ENCODE data around the gene CST3.
A peak's percentile ranks its signal among the peaks of the same experiment; 100 is the strongest.
"Not testable (repeated sequence)": the region's sequence is repeated elsewhere in the genome, so short reads cannot be mapped to it uniquely, and the experiment has no call there.

Gene CST3

DNA sequence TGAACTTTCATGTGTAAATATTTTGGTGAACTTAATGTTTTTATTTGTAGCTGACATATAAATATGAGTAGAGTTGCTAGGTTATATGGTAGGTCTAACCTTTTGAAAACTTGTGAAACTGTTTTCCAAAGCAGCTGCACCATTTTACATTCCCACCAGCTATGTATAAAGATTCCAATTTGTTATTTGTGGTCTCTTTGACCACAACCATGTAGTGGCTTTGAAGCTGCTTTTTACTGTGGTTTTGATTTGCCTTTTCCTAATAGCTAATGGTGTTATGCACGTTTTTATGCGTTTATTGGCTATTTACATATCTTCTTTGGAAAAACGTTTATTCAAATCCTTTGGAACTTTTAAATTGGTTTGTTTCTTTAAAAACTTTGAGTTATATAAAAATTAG is 10.3 kb downstream of the CST3 start:
- no peak for DNase-seq

- no peak for DNase-seq
These were observed 11.6 kb downstream of the CST3 start for GRCh38 chr20:23626040-23626620.

- no peak for DNase-seq
These were observed 12.4 kb downstream of the CST3 start for GRCh38 chr20:23625236-23625964.

- DNase-seq, result no peak
These were observed 13.4 kb downstream of the CST3 start for GRCh38 chr20:23624324-23624691.

DNA sequence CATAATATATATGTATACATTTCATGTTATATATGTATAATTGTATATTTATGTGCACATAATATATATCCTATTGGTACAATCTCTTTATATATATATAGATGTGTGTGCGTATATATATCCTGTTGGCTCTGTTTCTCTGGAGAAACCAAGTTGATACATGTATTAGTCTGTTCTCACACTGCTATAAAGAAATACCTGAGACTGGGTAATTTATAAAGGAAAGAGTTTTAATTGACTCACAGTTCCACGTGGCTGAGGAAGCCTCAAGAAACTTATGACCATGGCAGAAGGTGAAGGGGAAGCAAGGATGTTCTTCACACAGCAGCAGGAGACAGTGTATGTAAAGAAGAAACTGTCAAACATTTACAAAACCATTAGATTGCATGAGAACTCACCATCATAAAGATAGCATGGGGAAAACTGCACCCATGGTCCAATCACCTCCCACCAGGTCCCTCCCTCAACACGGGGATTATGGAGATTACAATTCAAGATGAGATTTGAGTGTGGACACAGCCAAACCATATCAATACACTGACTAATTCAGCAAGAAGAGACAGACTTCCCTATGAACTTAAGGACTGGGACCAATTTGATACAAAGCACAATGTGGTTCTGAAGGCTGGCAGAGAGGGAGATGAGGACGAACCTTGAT is 14.0 kb downstream of the CST3 start:
- no peak for DNase-seq

DNA sequence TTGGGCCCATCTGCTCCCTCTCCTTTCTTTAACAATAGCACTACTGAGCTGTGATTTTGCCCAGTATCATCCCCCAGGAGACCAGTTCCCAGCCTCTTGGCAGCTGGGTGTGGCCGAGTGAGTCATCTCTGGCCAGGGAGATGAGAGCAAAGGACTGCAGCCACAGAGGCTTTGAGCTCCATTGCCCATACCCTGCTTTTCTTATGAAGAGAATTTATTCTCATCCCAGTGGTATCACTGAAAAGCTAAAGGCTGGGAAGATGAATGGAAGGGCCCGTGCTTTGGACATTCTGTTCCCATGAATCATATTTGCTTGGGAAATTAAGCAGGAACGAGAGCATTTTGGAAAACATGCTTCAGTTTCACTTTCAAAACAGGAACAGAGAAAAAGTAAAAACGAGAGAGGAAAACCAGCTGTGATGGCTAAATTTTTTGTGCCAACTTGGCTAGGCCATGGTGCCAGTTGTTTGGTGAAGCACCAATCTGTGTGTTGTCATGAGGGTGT is 14.9 kb downstream of the CST3 start:
- no peak for DNase-seq

DNA sequence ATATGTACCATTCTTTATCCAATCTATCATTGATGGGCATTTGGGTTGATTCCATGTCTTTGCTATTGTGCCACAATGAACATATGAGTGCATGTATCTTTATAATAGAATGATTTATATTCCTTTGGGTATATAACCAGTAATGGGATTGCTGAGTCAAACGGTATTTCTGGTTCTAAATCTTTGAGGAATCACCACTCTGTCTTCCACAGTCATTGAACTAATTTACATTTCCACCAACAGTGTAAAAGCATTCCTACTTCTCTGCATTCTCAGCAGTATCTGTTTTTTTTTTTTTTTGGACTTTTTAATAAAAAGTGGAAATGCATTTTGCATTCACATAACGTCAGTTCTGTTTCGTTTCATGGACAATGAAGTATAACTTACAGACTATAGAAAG is 15.4 kb downstream of the CST3 start:
- not testable (repeated sequence) for DNase-seq

DNA sequence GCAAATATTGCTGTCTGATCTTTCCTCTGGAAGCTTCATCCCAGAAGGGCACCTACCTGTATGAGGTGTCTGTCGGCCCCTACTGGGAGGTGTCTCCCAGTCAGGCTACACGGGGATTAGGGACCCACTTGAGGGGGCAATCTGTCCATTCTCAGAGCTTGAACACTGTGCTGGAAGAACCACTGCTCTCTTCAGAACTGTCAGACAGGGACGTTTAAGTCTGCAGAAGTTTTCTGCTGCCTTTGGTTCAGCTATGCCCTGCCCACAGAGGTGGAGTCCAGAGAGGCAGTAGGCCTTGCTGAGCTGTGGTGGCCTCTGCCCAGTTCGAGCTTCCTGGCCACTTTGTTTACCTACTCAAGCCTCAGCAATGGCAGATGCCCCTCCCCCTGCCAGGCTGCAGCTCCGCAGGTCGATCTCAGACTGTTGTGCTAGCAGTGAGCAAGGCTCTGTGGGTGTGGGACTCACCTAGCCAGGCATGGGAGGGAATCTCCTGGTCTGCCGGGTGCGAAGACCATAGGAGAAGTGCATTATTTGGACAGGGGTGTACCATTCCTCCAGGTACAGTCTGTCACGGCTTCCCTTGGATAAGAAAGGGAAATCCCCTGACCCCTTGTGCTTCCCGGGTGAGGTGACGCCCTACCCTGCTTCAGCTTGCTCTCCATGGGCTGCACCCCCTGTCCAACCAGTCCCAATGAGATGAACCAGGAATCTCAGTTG is 16.9 kb downstream of the CST3 start:
- not testable (repeated sequence) for DNase-seq

DNA sequence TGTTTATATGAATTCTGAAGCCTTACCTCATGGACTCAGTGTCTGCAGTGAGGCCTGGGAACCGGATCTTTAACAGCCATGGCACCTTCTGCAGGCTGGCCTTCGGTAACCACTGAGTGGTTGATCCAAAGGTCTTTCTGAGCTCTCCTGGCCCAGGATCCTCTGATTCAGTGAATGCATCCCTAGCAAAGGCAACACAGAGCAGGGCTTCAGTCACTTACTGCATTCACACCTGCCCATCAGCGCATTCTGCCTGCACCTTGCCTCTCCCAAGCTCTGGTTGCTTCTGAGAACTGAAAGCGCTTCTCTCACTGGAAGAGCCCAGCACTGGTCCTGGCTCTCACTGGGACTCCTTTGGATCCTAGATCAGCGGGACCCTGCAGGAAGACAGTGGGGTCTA is 23.6 kb downstream of the CST3 start:
- no peak for DNase-seq

- DNase-seq, result no peak
These were observed 24.1 kb downstream of the CST3 start for GRCh38 chr20:23613676-23614075.

- no peak for DNase-seq
These were observed 25.4 kb downstream of the CST3 start for GRCh38 chr20:23612396-23612795.

DNA sequence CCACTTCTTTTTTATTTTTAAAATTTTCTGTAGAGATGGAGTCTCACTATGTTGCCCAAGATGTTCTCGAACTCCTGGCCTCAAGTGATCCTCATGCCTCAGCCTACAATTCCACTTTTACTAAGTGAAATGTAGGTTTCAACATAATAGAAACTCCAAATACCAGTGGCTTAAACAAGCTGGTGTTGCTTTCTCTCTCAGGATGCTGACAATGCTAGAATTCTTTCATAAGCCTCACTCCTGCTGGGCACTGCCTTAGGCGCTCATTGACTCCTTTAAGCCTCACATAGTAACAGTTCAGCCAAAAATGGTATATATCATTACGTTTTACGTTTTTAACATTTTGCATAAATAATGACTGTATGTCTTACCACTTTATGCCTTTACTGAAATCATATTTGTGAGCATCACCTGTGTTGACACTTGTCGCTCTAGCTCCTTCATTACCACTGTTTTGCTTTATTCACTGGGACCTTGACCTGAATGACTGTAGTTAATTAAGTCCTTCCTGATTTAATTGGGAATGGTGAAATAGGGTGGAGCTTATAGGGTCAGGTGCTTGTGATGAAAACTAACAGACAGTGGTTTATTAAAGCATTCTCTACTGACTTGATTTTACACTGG is 28.2 kb downstream of the CST3 start:
- DNase-seq, result no peak

- no peak for DNase-seq
These were observed 29.4 kb downstream of the CST3 start for GRCh38 chr20:23608251-23608846.

DNA sequence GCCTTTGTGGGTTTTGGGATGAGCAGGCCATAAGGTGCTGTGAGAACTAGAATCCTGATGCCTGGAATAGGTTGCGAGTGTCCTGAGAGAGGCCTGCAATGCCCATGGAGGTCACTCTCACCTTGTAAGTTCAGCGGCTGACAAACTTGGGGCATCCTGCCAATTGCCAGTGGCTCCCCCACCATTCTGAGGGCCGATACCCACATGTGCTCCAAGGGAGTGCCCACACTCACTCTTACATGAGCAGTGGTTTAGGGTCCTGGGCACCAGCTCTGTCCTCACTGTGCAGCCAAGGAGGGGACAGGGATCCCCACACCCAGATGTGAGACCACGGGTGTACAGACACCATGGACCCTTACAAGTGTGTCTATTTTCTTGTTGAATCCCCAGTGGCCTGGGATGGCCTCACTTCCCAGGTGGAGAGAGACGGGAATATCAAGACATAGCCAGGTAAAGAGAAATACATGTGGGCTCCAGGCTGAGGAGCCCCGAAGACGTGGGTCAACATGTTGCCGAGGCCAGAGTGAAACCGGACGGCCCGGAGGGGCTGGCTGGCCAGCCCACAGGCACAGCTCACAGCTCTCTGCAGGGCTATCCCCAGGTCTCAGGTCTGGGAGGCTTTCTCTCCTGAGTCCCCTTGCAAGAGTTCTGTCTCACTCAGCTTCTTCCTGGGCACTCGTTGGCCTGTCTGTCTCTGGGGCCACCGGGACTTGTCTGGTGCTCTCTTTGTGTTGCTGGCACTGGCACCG is 30.1 kb downstream of the CST3 start:
- DNase-seq, result no peak

- DNase-seq, result peak; percentile 24
These were observed 31.1 kb downstream of the CST3 start for GRCh38 chr20:23606652-23607049.

GRCh38 chr20:23605867-23606651 is 31.7 kb downstream of the CST3 start, which contains the start of gene CST9:
TSS of gene CST9 (minus strand) at chr20:23605917. CDS start at chr20:23605864, 53 bp downstream.
- no peak for DNase-seq

GRCh38 chr20:23604306-23604705 is 33.4 kb downstream of the CST3 start:
- DNase-seq, result no peak

- no peak for DNase-seq
These were observed 34.4 kb downstream of the CST3 start for GRCh38 chr20:23603321-23603720.

DNA sequence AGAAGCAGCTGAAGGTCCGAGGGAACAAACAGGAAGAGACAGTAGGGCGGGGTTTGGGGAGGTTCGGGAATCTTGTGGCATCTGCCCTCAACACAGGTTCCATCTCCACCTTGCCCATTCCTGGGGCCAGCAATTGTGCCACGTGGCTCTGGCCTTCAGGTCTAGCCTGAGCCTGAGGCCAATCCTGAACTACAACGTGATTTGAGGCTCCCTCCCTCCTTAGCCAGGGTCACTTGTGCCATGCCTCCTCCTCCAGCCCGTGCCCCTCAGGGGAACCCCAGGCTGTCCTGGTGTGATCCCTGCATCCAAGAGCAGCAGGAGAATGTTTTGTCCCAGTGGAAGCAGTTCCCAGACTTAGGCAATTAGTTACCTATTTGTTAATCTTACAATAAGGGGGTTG is 35.1 kb downstream of the CST3 start:
- DNase-seq, result no peak

- DNase-seq, result no peak
These were observed 35.5 kb downstream of the CST3 start for GRCh38 chr20:23602241-23602640.

- no peak for DNase-seq
These were observed 36.0 kb downstream of the CST3 start for GRCh38 chr20:23601715-23602114.
